ENCODE measurements around the gene PEX11G.

The PEX11G gene

GRCh38 chr19:7475665-7476064 lies 13.2 kb downstream of the PEX11G start:
- Histone ChIP-seq H3K9me2 (ENCODE audit: low read depth, low read length) (no peaks in the 10 kb centered on the region), H3K79me2 (ENCODE audit: insufficient read depth, low read length) (no peaks in the 10 kb centered on the region), H3K27ac (ENCODE audit: low read depth, low read length, poor library complexity, severe bottlenecking) (no peak overlapping the region), H3F3A (ENCODE audit: insufficient read depth, low read length) (no peaks in the 10 kb centered on the region), H3K4me3 (ENCODE audit: low read depth, low read length, poor library complexity, severe bottlenecking) (no peak overlapping the region), H3K4me1 (ENCODE audit: insufficient read depth, low read length, severe bottlenecking) (no peaks in the 10 kb centered on the region), H3K9me3 (ENCODE audit: low read length) (no peaks in the 10 kb centered on the region), H3K36me3 (ENCODE audit: insufficient read depth, low read length) (peaks cover 35% of the 10 kb centered on the region), H2AFZ (ENCODE audit: low read length) (no peak overlapping the region), H3K4me2 (ENCODE audit: low read length) (no peak overlapping the region), H4K20me1 (ENCODE audit: insufficient read depth, low read length) (no peaks in the 10 kb centered on the region), H3K9ac (ENCODE audit: low read length) (no peak overlapping the region), H3K27me3 (ENCODE audit: insufficient read depth, low read length) (peaks cover 7% of the 10 kb centered on the region; the same call in 1 of the 2 replicates)
- no peak for TF ChIP-seq EZH2 (IDR thresholded peaks at IDR 0.05; ENCODE audit: borderline replicate concordance, low read length)
- TF ChIP-seq, protein P1, sequence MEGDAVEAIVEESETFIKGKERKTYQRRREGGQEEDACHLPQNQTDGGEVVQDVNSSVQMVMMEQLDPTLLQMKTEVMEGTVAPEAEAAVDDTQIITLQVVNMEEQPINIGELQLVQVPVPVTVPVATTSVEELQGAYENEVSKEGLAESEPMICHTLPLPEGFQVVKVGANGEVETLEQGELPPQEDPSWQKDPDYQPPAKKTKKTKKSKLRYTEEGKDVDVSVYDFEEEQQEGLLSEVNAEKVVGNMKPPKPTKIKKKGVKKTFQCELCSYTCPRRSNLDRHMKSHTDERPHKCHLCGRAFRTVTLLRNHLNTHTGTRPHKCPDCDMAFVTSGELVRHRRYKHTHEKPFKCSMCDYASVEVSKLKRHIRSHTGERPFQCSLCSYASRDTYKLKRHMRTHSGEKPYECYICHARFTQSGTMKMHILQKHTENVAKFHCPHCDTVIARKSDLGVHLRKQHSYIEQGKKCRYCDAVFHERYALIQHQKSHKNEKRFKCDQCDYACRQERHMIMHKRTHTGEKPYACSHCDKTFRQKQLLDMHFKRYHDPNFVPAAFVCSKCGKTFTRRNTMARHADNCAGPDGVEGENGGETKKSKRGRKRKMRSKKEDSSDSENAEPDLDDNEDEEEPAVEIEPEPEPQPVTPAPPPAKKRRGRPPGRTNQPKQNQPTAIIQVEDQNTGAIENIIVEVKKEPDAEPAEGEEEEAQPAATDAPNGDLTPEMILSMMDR (IDR thresholded peaks at IDR 0.05; ENCODE audit: low read length), result no peak

DNA sequence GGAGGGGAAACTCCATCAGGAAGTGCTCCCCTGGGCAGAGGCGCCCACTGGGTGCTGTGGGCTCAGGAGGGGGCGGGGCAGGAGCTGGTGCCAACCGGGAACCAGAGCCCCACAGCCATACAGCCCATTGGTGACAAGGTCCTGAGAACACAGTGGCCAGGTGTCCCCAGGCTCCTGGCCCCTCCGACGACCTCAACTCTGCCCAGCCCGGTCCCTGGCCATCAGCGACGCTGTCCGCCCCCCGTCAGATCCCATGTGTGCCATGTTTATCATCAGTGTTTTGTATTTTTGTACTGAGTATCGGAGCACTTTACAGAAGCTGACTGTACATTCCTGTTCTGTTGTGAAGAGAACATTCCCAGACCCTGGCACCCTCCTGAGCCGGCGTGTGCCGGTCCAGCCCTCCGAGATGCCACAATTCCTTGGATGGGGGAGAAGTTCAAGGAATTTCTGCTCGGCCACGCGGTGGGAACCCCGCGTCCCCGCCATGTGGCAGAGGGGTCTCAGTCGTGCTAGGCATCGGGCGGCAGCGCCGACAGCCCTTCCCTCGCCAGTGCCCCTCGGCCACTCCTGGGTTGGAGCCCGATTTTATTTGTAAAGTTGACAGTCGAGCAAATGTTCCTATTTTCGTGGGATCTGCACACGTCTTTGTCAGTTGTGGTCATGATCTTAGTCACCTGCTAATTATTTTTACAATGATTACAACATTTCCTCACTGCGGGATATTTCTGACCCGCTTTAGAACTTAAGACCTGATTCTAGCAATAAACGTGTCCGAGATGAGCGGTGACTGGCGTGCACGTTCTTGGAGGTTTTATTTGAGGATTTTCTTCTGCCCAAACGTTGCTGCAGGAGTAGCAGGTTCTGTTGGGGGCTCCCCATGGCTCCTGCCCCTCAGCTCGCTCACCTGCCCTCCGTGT lies 16.9 kb downstream of the PEX11G start:
- Histone ChIP-seq H3K9me2 (ENCODE audit: low read depth, low read length) (no peaks in the 10 kb centered on the region), H2AFZ (ENCODE audit: low read length) (no peak overlapping the region), H4K20me1 (ENCODE audit: insufficient read depth, low read length) (no peaks in the 10 kb centered on the region), H3K9ac (ENCODE audit: low read length) (no peak overlapping the region), H3K4me3 (ENCODE audit: low read depth, low read length, poor library complexity, severe bottlenecking) (no peak overlapping the region), H3K4me1 (ENCODE audit: insufficient read depth, low read length, severe bottlenecking) (no peaks in the 10 kb centered on the region), H3K27me3 (ENCODE audit: insufficient read depth, low read length) (no peaks in the 10 kb centered on the region), H3F3A (ENCODE audit: insufficient read depth, low read length) (no peaks in the 10 kb centered on the region), H3K36me3 (ENCODE audit: insufficient read depth, low read length) (peaks cover 71% of the 10 kb centered on the region), H3K9me3 (ENCODE audit: low read length) (no peaks in the 10 kb centered on the region), H3K27ac (ENCODE audit: low read depth, low read length, poor library complexity, severe bottlenecking) (no peak overlapping the region), H3K79me2 (ENCODE audit: insufficient read depth, low read length) (no peaks in the 10 kb centered on the region), H3K4me2 (ENCODE audit: low read length) (no peak overlapping the region)
- TF ChIP-seq, protein P1 (IDR thresholded peaks at IDR 0.05; ENCODE audit: low read length), result no peak
- no peak for TF ChIP-seq EZH2 (IDR thresholded peaks at IDR 0.05; ENCODE audit: borderline replicate concordance, low read length)

DNA sequence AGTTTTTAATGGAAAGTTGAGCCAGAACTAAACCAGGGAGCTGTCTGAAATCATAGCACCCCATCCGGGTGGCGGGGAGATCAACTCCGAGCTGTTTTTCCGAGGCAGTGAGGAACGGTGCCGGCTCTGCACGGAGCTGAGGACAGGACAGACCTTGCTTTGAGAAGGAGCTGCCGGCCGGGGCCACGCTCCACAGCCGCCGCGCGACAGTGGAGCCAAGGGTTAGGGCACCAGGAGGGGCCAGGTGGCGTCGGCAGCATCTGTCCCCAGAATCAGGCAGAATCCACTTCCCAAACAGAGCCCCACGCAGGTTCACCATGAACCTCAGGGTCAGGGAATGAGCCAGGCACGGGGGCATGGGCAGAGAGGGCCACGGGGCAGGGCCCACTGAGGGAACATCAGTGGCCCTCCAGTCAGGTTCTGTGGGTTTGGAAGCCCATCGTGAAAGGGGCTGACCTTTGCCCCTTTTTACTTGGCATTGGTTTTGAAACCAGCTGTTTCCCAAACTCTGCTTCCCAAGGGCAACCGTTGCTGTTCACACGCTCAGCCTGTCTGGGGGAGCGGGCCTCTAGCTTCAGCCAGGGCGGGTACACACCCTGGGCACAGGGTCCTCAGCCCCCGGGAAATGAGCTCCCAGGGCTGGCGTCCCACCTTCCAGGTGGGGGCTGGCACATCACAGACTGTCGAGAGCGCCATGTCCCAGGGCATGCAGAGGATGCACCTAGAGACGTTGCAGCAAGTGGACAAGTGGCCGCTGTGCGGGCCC lies 18.1 kb downstream of the PEX11G start:
- no peak for TF ChIP-seq EZH2 (IDR thresholded peaks at IDR 0.05; ENCODE audit: borderline replicate concordance, low read length)
- TF ChIP-seq, protein P1 (IDR thresholded peaks at IDR 0.05; ENCODE audit: low read length), result no peak

More for the DNA sequence above, 18.1 kb downstream of the PEX11G start:
- H3K4me2 ChIP-seq (ENCODE audit: low read length), result no peak overlapping the region
- peaks cover 78% of the 10 kb centered on the region for H3K36me3 ChIP-seq (ENCODE audit: insufficient read depth, low read length)
- no peaks in the 10 kb centered on the region for H3K4me1 ChIP-seq (ENCODE audit: insufficient read depth, low read length, severe bottlenecking)
- H2AFZ ChIP-seq (ENCODE audit: low read length), result no peak overlapping the region
- H3K27me3 ChIP-seq (ENCODE audit: insufficient read depth, low read length), result no peaks in the 10 kb centered on the region
- H4K20me1 ChIP-seq (ENCODE audit: insufficient read depth, low read length), result no peaks in the 10 kb centered on the region
- no peaks in the 10 kb centered on the region for H3K79me2 ChIP-seq (ENCODE audit: insufficient read depth, low read length)
- no peaks in the 10 kb centered on the region for H3F3A ChIP-seq (ENCODE audit: insufficient read depth, low read length)
- H3K4me3 ChIP-seq (ENCODE audit: low read depth, low read length, poor library complexity, severe bottlenecking), result no peak overlapping the region
- H3K9ac ChIP-seq (ENCODE audit: low read length), result no peak overlapping the region
- H3K9me2 ChIP-seq (ENCODE audit: low read depth, low read length), result no peaks in the 10 kb centered on the region
- H3K27ac ChIP-seq (ENCODE audit: low read depth, low read length, poor library complexity, severe bottlenecking), result no peak overlapping the region
- H3K9me3 ChIP-seq (ENCODE audit: low read length), result no peaks in the 10 kb centered on the region

All from OCI-LY1 (cell line).